SKM-1 treated with dmso at 0.1 percent for 144 hours (cell line): Measurements from ENCODE around the gene SYT1.

Experiments
- DNase-seq: peaks from one replicate; lab custom pipeline; 2025; ENCODE audit not compliant: unreplicated experiment; lab: John Stamatoyannopoulos, UW

Gene SYT1

GRCh38 chr12:79380402-79380801, 515.8 kb downstream of the SYT1 start:
- DNase-seq, result no peak

GRCh38 chr12:79381248-79382208, 517.0 kb downstream of the SYT1 start:
- no peak for DNase-seq

- DNase-seq, result no peak
These were observed 520.0 kb downstream of the SYT1 start for GRCh38 chr12:79384551-79384950.

- no peak for DNase-seq
These were observed 523.4 kb downstream of the SYT1 start for GRCh38 chr12:79388011-79388410.

GRCh38 chr12:79393842-79394241, 529.3 kb downstream of the SYT1 start:
- DNase-seq, result no peak

GRCh38 chr12:79397609-79398008, 533.0 kb downstream of the SYT1 start:
- DNase-seq, result no peak

GRCh38 chr12:79400481-79400880, 535.9 kb downstream of the SYT1 start:
- no peak for DNase-seq

- no peak for DNase-seq
These were observed 538.0 kb downstream of the SYT1 start for GRCh38 chr12:79402606-79403005.

GRCh38 chr12:79406993-79407392, 542.4 kb downstream of the SYT1 start:
- DNase-seq, result no peak

GRCh38 chr12:79407671-79408622, 543.4 kb downstream of the SYT1 start:
- DNase-seq, result no peak

- no peak for DNase-seq
These were observed 544.1 kb downstream of the SYT1 start for GRCh38 chr12:79408689-79409088.

GRCh38 chr12:79409562-79409961, 545.0 kb downstream of the SYT1 start:
- no peak for DNase-seq

GRCh38 chr12:79411791-79412190, 547.2 kb downstream of the SYT1 start:
- DNase-seq, result no peak

- DNase-seq, result no peak
These were observed 549.2 kb downstream of the SYT1 start for GRCh38 chr12:79413796-79414195.

GRCh38 chr12:79414252-79414651, 549.7 kb downstream of the SYT1 start:
- no peak for DNase-seq

GRCh38 chr12:79415321-79415720, 550.7 kb downstream of the SYT1 start:
- no peak for DNase-seq

GRCh38 chr12:79415746-79416435, 551.3 kb downstream of the SYT1 start:
- DNase-seq, result no peak

GRCh38 chr12:79420146-79420618, 555.6 kb downstream of the SYT1 start:
- DNase-seq, result no peak

GRCh38 chr12:79421236-79421740, 556.7 kb downstream of the SYT1 start:
- no peak for DNase-seq

GRCh38 chr12:79422060-79422812, 557.7 kb downstream of the SYT1 start:
- no peak for DNase-seq
